Nucleus accumbens (tissue), 56 donors: Measurements from ENCODE around the gene RILPL2.
"Not testable (repeated sequence)": the region's sequence is repeated elsewhere in the genome, so short reads cannot be mapped to it uniquely, and the experiment has no call there.

ENCODE experiments used
- DNase-seq, 56 donors: peaks; one replicate each; lab custom pipeline; 2025; lab: John Stamatoyannopoulos, UW

Gene RILPL2

DNA sequence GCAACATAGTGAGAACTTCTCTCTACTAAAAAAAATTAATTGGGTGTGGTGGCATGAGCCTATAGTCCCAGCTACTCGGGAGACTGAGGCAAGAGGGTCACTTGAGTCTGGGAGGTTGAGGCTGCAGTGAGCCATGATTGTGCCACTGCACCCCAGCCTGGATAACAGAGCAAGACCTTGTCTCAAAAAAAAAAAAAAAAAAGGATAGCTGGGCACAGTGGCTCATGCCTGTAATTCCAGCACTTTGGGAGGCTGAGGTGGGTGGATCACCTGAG is 15.7 kb upstream of the RILPL2 start:
- DNase-seq: not testable (repeated sequence)

DNA sequence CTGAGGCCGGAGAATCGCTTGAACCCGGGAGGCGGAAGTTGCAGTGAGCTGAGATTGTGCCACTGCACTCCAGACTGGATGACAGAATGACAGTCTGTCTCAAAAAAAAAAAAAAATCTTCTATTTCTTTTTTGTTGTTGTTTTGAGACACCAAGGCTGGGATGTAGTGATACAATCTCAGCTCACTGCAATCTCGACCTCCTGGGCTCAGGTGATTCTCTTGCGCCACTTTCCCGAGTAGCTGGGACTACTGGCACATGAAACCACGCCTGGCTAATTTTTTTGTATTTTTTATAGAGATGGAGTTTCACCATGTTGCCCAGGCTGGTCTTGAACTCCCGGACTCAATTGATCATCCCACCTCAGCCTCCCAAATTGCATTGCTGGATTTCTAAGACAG is 14.2 kb upstream of the RILPL2 start:
- DNase-seq: no peak

DNA sequence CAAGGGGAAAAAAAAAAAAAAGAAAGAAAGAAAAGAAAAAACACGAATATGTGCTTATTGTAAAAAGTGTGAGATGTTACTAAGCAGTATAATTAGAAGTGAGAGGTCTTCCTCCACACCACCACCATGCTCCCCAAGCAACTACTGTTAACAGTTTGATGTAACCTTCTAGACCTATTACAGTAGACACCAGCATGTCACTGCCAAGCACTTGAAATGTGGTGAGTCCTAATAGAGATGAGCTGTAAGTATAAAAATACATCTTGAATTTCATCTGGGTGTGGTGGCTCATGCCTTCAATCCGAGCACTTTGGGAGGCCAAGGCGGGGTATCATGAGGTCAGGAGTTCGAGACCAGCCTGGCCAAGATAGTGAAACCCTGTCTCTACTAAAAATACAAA is 13.4 kb upstream of the RILPL2 start:
- no peak for DNase-seq

DNA sequence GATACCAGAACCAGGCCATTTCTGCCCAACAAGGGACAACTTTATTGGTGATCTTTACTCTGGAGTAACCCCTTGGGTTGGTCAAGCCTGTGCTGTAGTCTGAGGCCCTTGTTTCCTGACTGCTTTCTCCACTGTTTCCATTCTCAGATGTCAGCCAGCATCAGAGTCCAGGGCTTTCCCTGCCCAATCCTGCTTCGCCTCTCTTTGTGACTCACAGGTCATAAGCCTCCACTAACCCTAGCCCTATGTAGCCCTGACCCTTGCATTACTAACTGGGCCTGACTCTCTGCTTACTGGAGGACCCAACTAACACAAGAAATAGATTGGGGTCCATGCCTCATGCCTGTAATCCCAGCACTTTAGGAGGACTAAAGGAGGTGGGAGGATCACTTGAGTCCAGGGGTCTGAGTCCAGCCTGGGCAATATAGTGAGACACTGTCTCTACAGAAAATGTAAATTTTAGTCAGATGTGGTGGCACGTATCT is 12.8 kb upstream of the RILPL2 start:
- DNase-seq: no peak

- no peak for DNase-seq
These were observed 9.8 kb upstream of the RILPL2 start for GRCh38 chr12:123446333-123446713.

DNA sequence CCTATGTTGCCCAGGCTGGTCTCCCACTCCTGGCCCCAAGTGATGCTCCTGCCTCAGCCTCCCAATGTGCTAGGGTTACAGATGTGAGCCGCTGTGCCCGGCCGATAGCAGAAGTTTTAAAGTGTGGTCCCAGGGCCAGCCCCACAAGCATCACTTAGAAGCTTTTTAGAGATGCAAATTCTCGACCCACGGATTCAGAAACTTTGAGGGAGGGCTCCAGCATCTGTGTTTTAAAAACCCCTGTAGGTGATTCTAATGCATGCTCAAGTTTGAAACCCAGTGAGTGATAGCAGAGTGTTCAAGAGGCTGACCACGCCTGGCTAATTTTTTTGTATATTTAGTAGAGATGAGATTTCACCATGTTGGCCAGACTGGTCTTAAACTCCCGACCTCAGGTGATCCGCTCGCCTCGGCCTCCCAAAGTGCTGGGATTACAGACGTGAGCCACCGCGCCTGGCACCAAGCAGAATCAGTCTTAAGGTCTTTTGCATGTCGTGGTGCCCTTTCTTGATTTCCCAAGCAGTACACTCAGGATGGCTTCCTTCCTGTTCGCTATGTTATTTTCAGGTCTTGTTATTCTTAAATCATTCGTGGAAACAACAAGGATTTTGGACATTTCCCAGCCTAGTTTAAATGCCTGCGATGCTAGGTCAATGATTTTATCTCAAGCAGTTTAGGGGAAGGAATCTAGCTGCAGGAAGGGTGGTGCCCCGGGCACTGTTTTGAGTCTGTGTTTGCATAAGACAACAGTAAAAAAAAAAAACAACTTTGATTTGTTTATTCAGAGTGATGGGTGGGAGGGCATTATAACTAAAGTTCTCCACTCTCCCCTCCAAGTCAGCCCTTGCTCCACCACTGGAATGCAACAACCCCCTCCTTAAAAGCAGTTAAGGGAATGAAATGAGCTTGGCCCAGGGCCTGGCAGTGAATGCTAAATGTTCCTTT is 9.2 kb upstream of the RILPL2 start:
- DNase-seq: no peak

DNA sequence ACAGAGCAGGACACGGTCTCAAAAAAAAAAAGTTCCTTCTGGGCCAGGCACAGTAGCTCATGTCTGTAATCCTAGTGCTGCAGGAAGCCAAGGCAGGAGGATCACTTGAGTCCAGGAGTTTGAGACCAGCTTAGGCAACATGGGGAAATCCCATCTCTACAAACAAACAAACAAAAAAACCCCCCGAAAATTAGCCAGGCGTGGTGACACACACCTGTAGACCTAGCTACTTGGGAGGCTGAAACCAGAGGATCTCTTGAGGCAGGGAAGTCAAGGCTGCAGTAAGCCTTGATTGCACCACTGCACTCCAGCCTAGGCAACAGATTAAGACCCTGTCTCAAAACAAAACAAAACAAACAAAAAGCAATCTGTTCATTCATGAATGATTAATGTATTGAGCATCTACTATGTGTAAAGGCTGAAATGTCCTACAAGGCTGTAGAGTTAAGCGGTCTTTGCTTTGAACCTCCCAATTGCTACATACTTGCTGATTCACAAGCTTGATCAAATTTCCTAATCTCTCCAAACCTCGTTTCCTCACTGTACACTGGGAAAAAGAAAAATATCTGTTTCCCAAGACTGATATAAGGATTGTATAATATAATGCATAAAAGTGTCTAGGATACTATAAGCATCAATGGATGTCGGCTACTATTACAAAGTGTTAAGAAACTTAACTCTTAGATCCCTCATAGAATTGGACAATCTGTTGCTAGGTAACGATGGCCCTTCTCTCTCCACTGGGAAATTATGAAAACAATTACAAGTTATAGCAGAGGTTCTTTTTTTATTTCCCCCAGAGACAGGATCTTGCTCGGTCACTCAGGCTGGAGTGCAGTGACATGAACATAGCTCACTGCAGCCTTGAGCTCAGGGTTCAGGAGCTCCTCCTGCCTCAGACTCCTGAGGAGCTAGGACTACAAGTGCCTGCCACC is 7.9 kb upstream of the RILPL2 start:
- no peak for DNase-seq

GRCh38 chr12:123442774-123443173 is 6.3 kb upstream of the RILPL2 start:
- no peak for DNase-seq

DNA sequence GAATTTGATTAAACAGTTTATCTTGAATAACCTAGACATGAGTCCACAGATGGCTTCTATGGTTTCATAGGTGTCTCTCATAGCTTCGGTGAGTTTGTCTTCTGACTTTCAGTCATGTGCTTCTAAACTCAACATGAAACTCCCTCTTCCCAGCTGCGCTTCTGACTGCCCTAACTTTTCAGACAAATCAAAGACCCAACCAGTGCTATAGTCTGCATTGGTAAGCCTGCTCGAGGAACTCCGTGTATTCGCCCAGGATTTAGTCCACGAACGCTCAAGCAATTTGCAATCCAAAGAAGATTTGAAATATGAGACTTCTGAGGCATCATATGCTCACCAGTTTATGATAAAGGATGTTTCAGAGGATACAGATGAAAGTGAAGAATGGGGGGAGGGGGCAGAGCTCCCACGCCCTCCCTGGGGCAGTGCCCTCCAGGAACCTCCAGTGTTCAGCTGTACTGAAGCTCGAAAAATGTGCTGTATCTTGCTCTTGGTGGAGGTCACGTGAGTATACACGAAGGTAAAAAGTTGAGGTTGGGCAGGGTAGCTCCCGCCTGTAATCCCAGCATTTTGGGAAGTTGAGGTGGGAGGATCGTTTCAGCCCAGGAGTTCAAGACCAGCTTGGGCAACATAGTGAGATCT is 5.2 kb upstream of the RILPL2 start:
- DNase-seq: no peak

DNA sequence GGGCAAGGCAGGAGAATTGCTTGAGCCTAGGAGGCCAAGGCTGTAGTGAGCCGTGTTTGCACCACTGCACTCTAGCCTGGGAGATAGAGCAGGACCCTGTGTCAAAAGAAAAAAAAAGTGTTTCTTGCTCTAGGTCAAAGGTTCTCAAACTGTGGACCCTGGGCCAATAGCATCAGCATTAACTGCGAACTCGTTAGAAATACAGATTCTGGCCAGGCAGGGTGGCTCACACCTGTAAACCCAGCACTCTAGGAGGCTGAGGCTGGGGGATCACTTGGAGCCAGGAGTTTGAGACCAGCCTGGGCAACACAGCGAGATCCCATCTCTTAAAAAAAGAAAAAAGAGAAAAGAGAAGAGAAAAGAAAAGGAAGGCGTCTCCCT is 858 bp downstream of the RILPL2 start:
- DNase-seq: no peak

GRCh38 chr12:123433615-123434014 is 2.9 kb downstream of the RILPL2 start:
- DNase-seq: no peak

DNA sequence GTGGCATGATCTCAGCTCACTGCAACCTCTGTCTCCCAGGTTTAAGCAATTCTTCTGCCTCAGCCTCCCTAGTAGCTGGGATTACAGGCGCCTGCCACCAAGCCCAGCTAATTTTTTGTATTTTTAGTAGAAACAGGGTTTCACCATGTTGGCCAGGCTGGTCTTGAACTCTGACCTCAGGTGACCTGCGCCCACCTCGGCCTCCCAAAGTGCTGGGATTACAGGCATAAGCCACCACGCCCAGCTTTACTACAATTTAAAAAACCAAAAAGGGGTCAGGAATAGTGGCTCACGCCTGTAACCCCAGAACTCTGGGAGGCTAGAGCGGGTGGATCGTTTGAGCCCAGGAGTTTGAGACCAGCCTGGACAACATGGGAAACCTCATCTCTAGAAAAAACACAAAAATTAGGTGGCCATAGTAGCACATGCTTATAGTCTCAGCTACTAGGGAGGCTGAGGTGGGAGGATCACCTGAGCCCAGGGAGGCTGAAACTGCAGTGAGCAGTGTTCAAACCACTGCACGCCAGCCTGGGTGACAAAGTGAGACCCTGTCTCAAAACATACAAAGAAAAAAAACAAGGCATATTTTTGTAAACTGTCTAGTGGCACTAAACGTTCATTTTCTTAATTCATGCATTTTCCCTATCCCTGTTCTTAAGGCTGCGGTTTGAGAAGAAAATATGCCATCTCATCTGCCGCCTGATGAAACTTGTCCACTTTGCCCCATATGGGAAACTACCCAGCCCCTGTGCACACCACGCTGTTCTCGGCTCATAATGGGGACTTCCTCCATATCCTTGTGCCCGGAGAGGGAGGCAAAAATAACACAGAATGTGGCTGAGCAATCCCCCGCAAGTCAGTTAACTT is 4.3 kb downstream of the RILPL2 start:
- not testable (repeated sequence) for DNase-seq

DNA sequence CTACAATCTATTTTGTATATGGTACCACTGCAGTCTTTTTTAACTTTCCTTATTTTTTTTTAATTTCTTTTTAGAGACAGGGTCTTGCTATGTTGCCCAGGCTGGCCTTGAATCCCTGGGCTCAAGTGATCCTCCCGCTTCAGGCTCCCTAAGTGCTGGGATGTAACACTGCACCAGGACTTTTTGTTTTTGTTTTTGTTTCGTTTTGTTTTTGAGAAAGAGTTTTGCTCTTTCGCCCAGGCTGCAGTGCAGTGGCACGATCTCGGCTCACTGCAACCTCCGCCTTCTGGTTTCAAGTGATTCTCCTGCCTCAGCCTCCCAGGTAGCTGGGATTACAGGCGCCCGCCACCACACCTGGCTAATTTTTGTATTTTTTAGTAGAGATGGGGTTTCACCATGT is 7.4 kb downstream of the RILPL2 start:
- not testable (repeated sequence) for DNase-seq

GRCh38 chr12:123428591-123428990 is 7.9 kb downstream of the RILPL2 start:
- DNase-seq: no peak

DNA sequence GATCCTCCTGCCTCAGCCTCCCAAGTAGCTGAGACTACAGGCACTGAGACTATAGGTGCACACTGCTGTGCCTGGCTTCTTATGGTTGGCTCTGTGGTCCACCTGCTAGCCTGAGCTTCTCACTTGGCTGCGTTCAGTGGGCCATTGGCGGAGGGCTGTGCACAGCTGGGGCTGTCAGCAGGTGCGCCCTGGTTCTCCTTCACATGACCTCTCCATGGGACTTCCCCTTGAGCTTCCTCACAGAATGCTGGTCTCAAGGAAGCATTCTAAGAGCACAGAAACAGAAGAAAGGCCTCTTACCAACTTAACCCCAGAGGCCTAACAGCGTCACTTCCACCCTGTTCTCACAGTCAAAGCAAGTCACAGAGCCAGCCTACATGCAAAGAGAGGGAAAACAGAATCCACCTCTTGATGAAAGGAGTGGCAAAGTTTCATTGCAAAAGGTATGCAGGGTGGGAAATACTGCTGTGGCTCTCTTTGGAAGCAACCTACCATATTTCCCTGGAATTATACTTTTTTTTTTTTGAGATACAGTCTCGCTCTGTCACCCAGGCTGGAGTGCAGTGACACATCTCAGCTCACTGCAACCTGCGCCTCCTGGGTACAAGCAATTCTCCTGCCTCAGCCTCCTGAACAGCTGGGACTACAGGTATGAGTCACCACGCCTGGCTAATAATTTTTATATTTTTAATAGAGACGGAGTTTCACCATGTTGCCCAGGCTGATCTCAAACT is 9.3 kb downstream of the RILPL2 start:
- no peak for DNase-seq

GRCh38 chr12:123421314-123421713 is 15.2 kb downstream of the RILPL2 start:
- DNase-seq: no peak

DNA sequence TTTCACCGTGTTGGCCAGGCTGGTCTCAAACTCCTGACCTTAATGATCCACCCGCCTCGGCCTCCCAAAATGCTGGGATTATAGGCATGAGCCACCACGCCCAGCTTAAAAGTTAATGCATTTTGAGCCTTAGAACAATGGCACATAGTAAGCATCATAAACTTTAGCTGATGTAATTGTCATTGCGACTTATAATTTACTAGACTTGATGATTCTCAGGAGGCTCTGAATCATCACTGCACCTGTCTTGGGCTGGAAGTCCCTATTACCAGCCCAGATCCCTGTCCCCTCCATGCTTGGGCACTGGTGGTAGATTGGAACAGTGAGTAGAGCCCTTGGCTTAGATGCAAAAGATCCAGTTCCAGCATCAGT is 26.5 kb downstream of the RILPL2 start:
- DNase-seq: no peak

- DNase-seq: not testable (repeated sequence)
These were observed 27.0 kb downstream of the RILPL2 start for GRCh38 chr12:123409284-123410040.

DNA sequence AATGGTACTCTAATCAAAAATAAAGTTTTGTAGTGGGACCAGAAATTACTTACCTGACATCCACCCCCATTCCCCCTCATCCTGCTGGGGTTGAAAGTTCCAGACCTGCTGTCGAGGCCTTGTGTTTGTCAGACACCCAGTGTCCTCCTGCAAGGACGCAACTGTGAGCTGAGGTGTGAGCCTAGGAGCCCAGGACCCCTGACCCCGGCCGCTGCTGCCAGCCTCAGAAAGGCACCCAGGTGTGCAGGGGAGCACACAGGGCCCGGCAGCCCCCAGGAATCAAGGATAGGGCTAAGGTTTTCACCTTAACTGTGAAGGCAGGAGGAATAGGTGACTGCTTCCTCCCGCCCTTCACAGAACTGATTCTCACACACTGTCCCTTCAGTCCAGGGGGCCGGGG is 27.9 kb downstream of the RILPL2 start:
- DNase-seq: not testable (repeated sequence)
